NCI-H2107 (cell line): Measurements from ENCODE around the gene RIN3.

Experiments used
- DNase-seq: peaks from one replicate; lab custom pipeline; 2025; lab: John Stamatoyannopoulos, UW

Gene RIN3

GRCh38 chr14:92578511-92578910, 64.9 kb downstream of the RIN3 start:
- no peak for DNase-seq

DNA sequence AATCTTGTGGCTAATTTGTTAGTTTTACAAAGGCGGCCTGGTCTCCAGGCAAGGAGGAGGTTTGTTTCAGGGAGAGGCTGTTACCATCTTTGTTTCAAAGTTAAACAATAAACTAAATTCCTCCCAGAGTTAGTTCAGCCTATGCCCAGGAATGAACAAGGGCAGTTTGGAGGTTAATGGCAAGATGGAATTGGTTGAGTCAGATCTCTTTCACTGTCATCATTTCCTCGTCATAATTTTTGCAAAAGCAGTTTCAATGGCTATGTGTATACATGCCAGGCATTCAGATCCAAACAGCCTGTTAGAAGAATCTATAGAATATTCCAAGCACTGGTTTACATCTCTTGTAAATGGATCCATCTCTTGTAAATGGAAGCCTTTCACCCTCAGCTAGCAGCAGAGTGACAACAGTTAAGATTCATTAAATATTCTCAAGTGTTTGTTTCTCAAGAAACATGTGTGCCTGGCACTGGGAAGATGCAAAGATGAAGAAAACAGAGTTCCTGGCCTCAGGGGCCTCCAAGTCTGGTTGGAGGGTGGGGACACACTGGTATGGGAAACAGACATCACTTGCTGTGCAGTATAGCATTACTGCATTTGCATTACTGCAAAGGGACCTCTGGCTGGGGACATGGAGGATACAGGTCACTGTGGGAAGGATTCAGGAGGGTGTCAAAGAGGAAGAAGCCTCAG, 65.8 kb downstream of the RIN3 start:
- no peak for DNase-seq

- no peak for DNase-seq
These were observed 67.6 kb downstream of the RIN3 start for GRCh38 chr14:92581206-92581605.

DNA sequence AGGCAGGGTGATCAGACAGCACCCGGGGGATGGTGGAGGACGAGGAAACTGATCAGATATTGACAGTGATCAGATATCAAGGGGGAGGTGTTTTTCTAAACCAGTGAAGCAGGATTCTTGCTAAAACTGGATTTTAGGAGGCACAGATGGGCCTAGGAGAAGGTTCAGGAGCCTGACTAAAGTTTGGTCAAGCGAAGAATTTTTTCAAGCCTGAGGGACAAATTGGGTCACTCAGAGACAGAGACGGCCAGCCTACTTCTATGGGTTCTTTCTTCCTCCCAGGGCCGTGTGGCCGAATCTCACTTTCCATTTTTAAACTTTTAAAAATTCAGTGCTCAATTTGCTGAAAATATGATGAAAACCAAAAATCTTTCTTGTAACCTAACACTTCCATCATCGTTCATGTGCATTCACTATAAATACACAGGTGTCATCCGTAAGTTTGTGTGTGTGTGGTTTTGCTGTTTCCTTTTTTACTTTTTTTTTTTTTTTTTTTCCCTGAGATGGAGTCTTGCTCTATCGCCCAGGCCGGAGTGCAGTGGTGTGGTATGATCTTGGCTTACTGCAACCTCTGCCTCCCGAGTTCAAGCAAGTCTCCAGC, 68.5 kb downstream of the RIN3 start:
- no peak for DNase-seq

DNA sequence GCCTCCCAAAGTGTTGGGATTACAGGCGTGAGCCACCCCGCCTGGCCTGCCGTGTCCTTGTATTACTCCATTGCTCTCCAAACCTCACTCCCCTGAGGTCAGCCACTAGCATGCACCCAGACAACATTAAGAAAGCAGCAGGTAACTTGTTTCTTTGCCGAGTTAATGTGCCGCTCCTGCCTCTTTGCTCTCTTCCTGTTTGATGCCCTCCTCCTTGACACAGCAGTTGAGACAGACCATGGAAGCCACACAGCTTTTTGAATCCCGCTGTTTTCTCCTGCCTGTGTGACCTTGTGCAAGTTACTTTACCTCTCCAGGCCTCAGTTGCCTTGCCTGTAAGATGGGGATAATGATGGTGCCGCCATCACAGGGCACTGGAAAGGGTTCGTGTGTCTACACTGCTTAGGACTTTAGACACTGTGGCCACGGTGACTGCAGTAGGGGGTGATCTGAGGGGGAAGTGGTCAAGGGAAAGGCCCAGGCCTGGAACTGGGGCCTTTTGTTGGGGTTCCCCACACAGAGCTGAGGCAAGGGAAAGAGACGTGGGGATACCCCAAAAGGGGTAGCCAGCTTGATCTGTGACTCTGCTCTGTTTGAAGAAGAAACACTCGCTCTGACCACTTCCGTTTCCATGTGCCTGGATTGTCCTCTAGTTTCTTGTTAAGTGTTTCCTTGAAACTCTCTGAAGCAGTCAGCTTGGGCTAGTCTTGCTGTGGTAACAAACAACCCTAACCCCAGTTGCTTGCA, 69.3 kb downstream of the RIN3 start:
- no peak for DNase-seq

- DNase-seq = no peak
These were observed 70.6 kb downstream of the RIN3 start for GRCh38 chr14:92584220-92584619.

DNA sequence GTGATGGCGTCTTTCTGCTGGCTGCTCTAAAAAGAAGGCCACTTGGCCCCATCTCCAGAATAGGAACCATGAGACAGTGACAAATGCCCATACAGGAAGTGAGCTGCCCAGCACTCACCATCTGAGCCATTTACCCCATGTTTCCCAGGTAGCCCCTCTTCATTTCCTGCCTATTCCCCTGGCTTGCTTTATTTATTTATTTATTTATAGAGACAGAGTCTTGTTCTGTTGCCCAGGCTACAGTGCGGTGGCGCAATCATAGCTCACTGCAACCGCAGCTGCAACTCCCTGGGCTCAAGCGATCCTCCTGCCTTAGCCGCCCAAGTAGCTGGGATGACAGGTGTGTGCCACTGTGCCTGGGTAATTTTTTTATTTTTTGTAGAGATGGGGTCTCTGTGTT, 71.2 kb downstream of the RIN3 start:
- DNase-seq = no peak

- DNase-seq = no peak
These were observed 72.7 kb downstream of the RIN3 start for GRCh38 chr14:92585981-92586937.

- DNase-seq = no peak
These were observed 73.5 kb downstream of the RIN3 start for GRCh38 chr14:92586963-92587699.

DNA sequence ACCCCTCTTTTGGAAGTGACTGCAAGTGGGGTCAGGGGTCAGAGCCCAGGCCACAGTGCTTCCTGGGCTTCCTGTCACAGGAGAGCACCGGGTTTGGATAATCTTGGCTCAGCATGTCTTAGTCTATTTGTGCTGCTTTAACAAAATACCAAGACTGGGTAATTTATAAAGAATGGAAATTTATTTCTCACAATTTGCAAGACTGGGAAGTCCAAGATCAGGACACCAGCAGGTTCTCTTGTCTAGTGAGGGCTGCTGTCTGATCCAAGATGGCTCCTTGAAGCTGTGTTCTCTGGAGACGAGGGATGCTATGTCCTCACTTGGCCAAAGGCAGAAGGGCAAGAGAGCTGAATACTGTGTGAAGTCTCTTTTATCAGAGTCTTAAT, 74.1 kb downstream of the RIN3 start:
- no peak for DNase-seq

DNA sequence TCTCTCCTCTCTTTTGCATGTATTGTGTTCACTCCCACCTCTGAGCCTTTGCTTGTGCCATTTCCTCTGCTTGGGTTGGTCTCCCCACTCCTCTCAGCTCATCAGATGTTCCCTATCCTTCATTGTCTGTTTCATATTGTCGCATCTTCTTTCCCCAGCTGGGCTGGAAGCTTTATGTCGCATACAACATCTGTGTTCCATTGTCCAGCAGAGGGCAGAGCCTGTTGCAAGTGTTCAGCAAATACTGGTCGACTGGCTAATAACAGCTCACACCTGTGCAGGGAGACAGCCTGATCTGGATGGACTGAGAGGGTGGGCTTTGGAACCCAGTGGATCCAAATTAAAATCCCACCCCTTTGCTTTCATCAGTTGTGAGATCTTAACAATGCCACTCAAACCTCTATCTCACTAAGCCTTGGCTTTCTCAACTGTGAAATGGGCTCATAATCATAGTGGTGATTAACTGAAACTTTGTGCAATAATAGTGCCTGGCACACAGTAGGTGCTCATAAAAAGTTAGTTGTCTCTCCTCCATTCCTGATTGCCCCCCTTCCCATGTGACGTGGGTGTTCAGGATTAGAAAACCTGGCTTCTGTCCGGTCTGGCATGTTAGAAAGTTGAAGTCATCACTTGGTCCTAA, 75.8 kb downstream of the RIN3 start:
- no peak for DNase-seq

- no peak for DNase-seq
These were observed 76.6 kb downstream of the RIN3 start for GRCh38 chr14:92590176-92590575.

- no peak for DNase-seq
These were observed 77.4 kb downstream of the RIN3 start for GRCh38 chr14:92590941-92591340.

- no peak for DNase-seq
These were observed 77.8 kb downstream of the RIN3 start for GRCh38 chr14:92591346-92591745.

- no peak for DNase-seq
These were observed 81.7 kb downstream of the RIN3 start for GRCh38 chr14:92595267-92595666.

DNA sequence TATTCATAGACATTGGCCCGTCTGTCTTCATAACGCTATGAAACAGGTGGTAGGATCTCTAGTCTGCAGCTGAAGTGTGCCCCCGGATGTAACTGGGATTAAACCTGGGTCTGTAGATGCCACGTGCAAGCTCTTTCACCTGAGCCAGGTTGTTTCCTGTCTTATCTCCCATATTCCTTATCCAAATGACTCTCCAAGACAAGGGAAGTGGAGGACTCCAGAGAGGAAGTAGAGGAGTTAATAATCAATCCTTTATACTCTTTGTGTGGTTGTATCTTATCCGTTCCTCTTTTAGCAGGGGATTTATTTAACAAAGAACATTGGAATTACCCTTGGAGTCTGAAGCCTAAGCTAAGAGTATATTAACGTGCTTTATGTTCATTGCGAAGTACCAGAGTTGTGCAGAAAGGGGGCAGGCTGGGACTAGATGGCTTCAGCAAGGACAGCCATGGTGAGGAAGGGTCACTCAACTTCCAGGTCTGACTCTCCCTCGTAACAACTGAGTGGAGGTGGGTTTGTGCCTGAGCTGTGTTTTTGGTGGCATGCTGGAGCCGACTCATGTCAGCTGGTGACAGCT, 82.8 kb downstream of the RIN3 start:
- no peak for DNase-seq

DNA sequence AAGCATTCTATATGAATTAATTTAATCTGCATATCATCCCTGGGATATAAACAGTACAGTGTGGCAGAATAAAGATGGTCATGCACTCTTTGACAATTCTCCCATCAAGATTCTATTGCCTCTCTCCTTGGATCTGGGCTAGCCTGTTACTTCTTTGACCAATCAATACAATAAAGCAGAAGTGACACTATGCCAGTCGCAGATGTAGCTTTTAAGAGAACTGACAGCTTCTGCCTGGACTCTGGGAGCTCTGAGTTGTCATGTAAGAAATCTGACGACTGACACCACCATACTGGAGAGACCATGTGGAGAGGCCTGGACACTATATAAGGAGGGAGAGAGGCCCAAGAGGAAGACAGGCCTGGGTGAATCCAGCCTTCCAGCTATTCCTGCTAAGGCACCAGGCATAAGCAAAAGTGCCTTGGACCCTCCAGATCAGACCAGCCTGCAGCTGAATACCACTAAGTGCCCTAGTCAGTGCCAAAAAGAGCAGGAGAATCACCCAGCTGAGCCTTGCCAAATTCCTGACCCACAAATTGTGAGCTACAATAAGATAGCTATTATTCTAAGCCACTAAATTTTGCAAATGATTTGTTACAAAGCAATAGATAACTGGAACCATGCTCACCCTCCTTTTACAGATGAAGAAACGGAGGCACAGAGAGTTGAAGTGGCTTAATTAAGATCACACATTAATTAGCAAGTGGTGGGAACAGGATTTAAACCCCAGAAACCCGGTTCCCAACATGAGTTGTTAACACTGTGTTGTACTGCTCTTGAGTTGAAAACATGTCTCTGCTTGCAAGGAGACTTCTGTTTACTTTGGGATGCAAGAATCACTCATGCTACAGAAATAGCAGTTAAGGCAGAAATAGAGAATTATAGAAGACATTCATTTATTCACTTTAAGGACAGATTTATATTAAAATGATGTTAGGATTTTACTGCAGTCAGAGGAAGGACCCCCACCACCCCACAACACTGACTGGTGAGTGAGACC, 84.6 kb downstream of the RIN3 start:
- no peak for DNase-seq

- DNase-seq = no peak
These were observed 86.2 kb downstream of the RIN3 start for GRCh38 chr14:92599811-92600210.

DNA sequence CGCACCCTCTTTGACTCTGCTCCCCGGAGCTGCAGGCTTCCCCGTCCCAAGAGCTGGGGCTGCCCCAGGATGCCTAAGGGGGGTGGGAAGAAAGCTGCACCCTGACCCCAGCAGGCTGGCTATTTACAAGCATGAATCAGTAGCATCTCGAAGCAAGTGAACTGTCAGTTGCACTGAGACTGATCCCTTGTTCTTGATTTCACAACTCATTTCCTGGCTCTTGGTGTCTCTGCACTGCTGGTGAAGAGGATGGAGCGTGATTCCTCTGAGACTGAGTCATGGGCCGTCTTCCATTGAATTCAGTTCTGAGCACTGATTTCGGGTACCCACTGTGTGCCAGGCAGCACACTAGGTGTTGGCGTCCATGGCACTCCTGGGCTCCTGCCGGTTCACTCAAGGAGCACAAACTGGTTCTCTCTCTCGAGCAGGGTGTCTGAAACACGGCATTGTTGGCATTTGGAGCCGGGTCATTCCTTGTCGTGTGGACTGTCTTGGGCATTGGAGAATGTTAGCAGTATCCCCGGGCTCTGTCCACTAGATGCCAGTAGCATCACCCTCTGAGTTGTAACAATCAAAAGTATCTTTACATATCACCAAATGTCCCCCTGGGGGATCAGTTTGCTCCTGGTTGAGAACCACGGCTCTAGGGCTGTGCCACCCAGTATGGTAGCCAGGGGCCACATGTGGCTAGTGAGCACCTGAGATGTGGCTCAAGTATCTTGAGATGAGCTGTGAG, 86.9 kb downstream of the RIN3 start:
- no peak for DNase-seq
